K562 (cell line): ENCODE results near the gene HS6ST1. TPM values are rescaled to one million over a fixed set of nuclear protein-coding genes. Genes with fewer than 3 reads are reported as not detected.

Experiments
- BRF2 ChIP-seq: IDR thresholded peaks from 3 replicates; pipeline ENCODE4 v1.6.1; 2011; ENCODE audit warnings: borderline replicate concordance, mild to moderate bottlenecking; ENCODE audit not compliant: insufficient read length, insufficient read depth
- CBFB ChIP-seq: sonication (generic); formaldehyde crosslinking; IDR thresholded peaks from 2 replicates; pipeline ENCODE4 v1.4.0; 2020; ENCODE audit warnings: mild to moderate bottlenecking, missing genetic modification reagents
- CBX3 ChIP-seq, 2 experiments: IDR thresholded peaks; 1 replicate in 1 of 2; 2 replicates in 1 of 2; pipeline ENCODE4 v1.6.1; 2012; ENCODE audit warnings: inconsistent platforms in 2 of 2, low read length in 2 of 2, borderline replicate concordance in 1 of 2, control low read depth in 1 of 2
- CTBP1 ChIP-seq: fragments of 450-650 bp; IDR thresholded peaks from 2 replicates; pipeline ENCODE4 v1.6.1; 2016; ENCODE audit warnings: borderline replicate concordance
- ETV6 ChIP-seq, 3 experiments: fragments of 150-350 bp in 1 of 3; sonication (generic) in 1 of 3; formaldehyde crosslinking in 1 of 3; IDR thresholded peaks; 2 replicates each; pipeline versions ENCODE4 v1.6.1 to v1.8.0; 2014 to 2022; ENCODE audit warnings: borderline replicate concordance in 2 of 3, low read depth in 2 of 3, antibody characterized with exemption in 1 of 3, low read length in 1 of 3, mild to moderate bottlenecking in 1 of 3, missing genetic modification reagents in 1 of 3
- GATAD2B ChIP-seq: fragments of 450-650 bp; IDR thresholded peaks from 2 replicates; pipeline ENCODE4 v1.6.1; 2017; ENCODE audit warnings: mild to moderate bottlenecking, borderline replicate concordance
- GMEB1 ChIP-seq: fragments of 250-450 bp; sonication (Bioruptor Pico); IDR thresholded peaks from 2 replicates; pipeline ENCODE4 v1.4.0; 2020; ENCODE audit warnings: mild to moderate bottlenecking
- GTF2F1 ChIP-seq: IDR thresholded peaks from 2 replicates; pipeline ENCODE4 v1.6.1; 2011; ENCODE audit warnings: low read depth, low read length, improper control_type of control experiment
- MAFG ChIP-seq: fragments of 450-650 bp; conservative IDR thresholded peaks from 2 replicates; pipeline ENCODE4 v1.6.1; 2016; ENCODE audit warnings: missing genetic modification characterization, missing compliant biosample characterization
- MAFK ChIP-seq: IDR thresholded peaks from 2 replicates; pipeline ENCODE4 v1.6.1; 2011; ENCODE audit warnings: low read length, improper control_type of control experiment
- MAZ ChIP-seq, 2 experiments: fragments of 450-650 bp in 1 of 2; sonication (generic) in 1 of 2; formaldehyde crosslinking; IDR thresholded peaks in 1 of 2; conservative IDR thresholded peaks in 1 of 2; 2 replicates each; pipeline versions ENCODE4 v1.4.0 to v1.5.0; 2020; ENCODE audit warnings: mild to moderate bottlenecking in 1 of 2, missing genetic modification reagents in 1 of 2
- MEF2A ChIP-seq: IDR thresholded peaks from 2 replicates; pipeline ENCODE4 v1.6.1; 2011; ENCODE audit warnings: low read depth, mild to moderate bottlenecking, low read length, moderate library complexity; ENCODE audit not compliant: control insufficient read depth
- PHB ChIP-seq: fragments of 250-450 bp; sonication (Bioruptor Pico); IDR thresholded peaks from 2 replicates; pipeline ENCODE4 v1.5.0; 2021
- PHF8 ChIP-seq: fragments of 200-600 bp; sonication (generic); IDR thresholded peaks from 2 replicates; pipeline ENCODE4 v1.6.1; 2012; ENCODE audit warnings: mixed run types, mild to moderate bottlenecking, inconsistent platforms, low read length, moderate library complexity, borderline replicate concordance
- POLR2G ChIP-seq: fragments of 200-400 bp; formaldehyde crosslinking; IDR thresholded peaks from 2 replicates; pipeline ENCODE4 v1.6.1; 2017; ENCODE audit warnings: low read depth, mild to moderate bottlenecking, antibody characterized with exemption, low read length, moderate library complexity
- YBX1 ChIP-seq: fragments of 450-650 bp; IDR thresholded peaks from 2 replicates; pipeline ENCODE4 v1.7.1; 2016; ENCODE audit warnings: mild to moderate bottlenecking
- ZBTB1 ChIP-seq: sonication (generic); formaldehyde crosslinking; IDR thresholded peaks from 2 replicates; pipeline ENCODE4 v1.8.1; 2023; ENCODE audit warnings: missing genetic modification reagents, low read depth, mild to moderate bottlenecking, borderline replicate concordance
- ZNF609 ChIP-seq: sonication (generic); formaldehyde crosslinking; IDR thresholded peaks from 2 replicates; pipeline ENCODE4 v1.8.1; 2023; ENCODE audit warnings: missing genetic modification reagents, mild to moderate bottlenecking, borderline replicate concordance
- polyA plus RNA-seq, 8 experiments: library from polyadenylated mRNA; depleted of rRNA in 4 of 8; stranded (reverse) in 5 of 8; unstranded in 3 of 8; fragments of >200 nt; fragmentation: Nextera tagmentation in 2 of 8; fragmentation: Illumina TruSeq in 1 of 8; extraction: Ambion mirVana in 2 of 8; extraction: Trizol in 1 of 8; gene quantifications; 2 replicates each; pipeline versions ENCODE4 v1.2.1 to v1.2.3, GENCODE V29; 2011 to 2014; ENCODE audit warnings: inconsistent platforms in 1 of 8, missing spikeins in 1 of 8
- total RNA-seq, 7 experiments: library from RNA; depleted of rRNA in 6 of 7; stranded (reverse); fragments of >200 nt in 6 of 7; fragmentation: Illumina TruSeq in 2 of 7; extraction: Trizol in 2 of 7; gene quantifications; 2 replicates each; pipeline versions ENCODE4 v1.2.1 to v1.2.3, GENCODE V29; 2011 to 2021; ENCODE audit warnings: low replicate concordance in 1 of 7

HS6ST1 gene
- total and polyA plus RNA-seq, 9 of the 15 experiments (the other 6 are each of a cell fraction or from before 2014, with no cell fraction given), result 0.06 to 7.4 (median 3.8) TPM

- TF ChIP-seq ZNF609 (CRISPR knock-in tag) (no peak), CBX3 (IDR thresholded peaks at IDR 0.05; ENCODE audit: borderline replicate concordance in 1 of 2, low read length in 2 of 2) (no peak), PHB (CRISPR knock-in tag) (no peak), CTBP1 (peak; percentile 75; the same call in 1 of the 2 replicates), MAFK (no peak), MEF2A (no peak), PHF8 (peak; percentile 36; the same call in 1 of the 2 replicates), MAFG (tag) (no peak), GTF2F1 (no peak), POLR2G (peak; percentile 63), GMEB1 (CRISPR knock-in tag) (peak; percentile 53; the same call in 1 of the 2 replicates), ETV6 (IDR thresholded peaks at IDR 0.05; ENCODE audit: borderline replicate concordance in 1 of 2, low read depth in 2 of 2, low read length in 1 of 2) (no peak), ETV6 (CRISPR knock-in tag; IDR thresholded peaks at IDR 0.05; ENCODE audit: borderline replicate concordance) (no peak), BRF2 (no peak), ZBTB1 (CRISPR knock-in tag) (no peak; the same call in 1 of the 2 replicates), MAZ (CRISPR knock-in tag; conservative IDR thresholded peaks at IDR 0.05 in 1 of 2, IDR thresholded peaks at IDR 0.05 in 1 of 2) (peak in 1 of 2 experiments; percentile 77; a peak in 2 of 4 replicates), YBX1 (no peak), CBFB (CRISPR knock-in tag) (no peak), GATAD2B (0 out of 2 replicates have a peak, but pooled peaks have one; percentile 34)
Observed at GRCh38 chr2:128318776-128319464, at the start of gene HS6ST1 (continued).
